Calu3 (cell line): ENCODE data around the gene TMA7B. TPM values are rescaled to one million over a fixed set of nuclear protein-coding genes. Genes with fewer than 3 reads are reported as not detected.
"Not testable (repeated sequence)": the region's sequence is repeated elsewhere in the genome, so short reads cannot be mapped to it uniquely, and the experiment has no call there.

Experiments
- BruUV-seq: library from RNA; stranded (reverse); fragments of 400-500 nt; replicated peaks from 2 replicates; lab custom pipeline; 2021; lab: Mats Ljungman, UMichigan
- CTCF ChIA-PET: fragments of 300-600 bp; sonication (Branson Sonifier 250); formaldehyde crosslinking; loops from one replicate; lab custom pipeline; 2022; ENCODE audit warnings: antibody characterized with exemption; lab: Charles Lee
- DNase-seq: peaks from one replicate; pipeline ENCODE4 v3.0.0; 2022
- H3K27ac Mint-ChIP-seq: one replicate; pipeline ENCODE4 v1.8.0; 2022; ENCODE audit warnings: mixed read lengths; ENCODE audit not compliant: unreplicated experiment
- H3K27me3 Mint-ChIP-seq: one replicate; pipeline ENCODE4 v1.8.0; 2022; ENCODE audit warnings: mixed read lengths; ENCODE audit not compliant: unreplicated experiment
- H3K36me3 Mint-ChIP-seq: one replicate; pipeline ENCODE4 v1.8.0; 2022; ENCODE audit warnings: mild to moderate bottlenecking, moderate library complexity, mixed read lengths; ENCODE audit not compliant: insufficient read depth, unreplicated experiment
- H3K4me1 Mint-ChIP-seq: one replicate; pipeline ENCODE4 v1.8.0; 2022; ENCODE audit warnings: mild to moderate bottlenecking, low read depth, mixed read lengths; ENCODE audit not compliant: unreplicated experiment
- H3K4me3 Mint-ChIP-seq: one replicate; pipeline ENCODE4 v1.8.0; 2022; ENCODE audit warnings: mild to moderate bottlenecking, low read depth, moderate library complexity, mixed read lengths; ENCODE audit not compliant: unreplicated experiment
- H3K9me3 Mint-ChIP-seq: one replicate; pipeline ENCODE4 v1.8.0; 2022; ENCODE audit warnings: low read depth, mixed read lengths; ENCODE audit not compliant: unreplicated experiment
- CTCF ChIP-seq: fragments of 200-600 bp; IDR thresholded peaks from one replicate; pipeline ENCODE4 v1.8.0; 2022; ENCODE audit warnings: antibody characterized with exemption; ENCODE audit not compliant: unreplicated experiment
- intact Hi-C: fragments of 100-400 bp; cut with micrococcal nuclease; formaldehyde crosslinking; loops from one replicate; pipeline ENCODE4 v1.10.0; 2022; ENCODE audit not compliant: unreplicated experiment
- total RNA-seq: library from RNA; stranded (reverse); gene quantifications from 2 replicates; pipeline ENCODE4 v1.2.3, GENCODE V29; 2022

TMA7B gene
- total RNA-seq, 1 experiment from 2014 or later, result not detected

- intact Hi-C loops, result no loop called here
- no peak overlapping the region for H3K4me3 Mint-ChIP-seq
- no peak overlapping the region for H3K27ac Mint-ChIP-seq
- H3K9me3 Mint-ChIP-seq, result no peaks in the 10 kb centered on the region
- CTCF ChIA-PET, result interaction anchor here (1.1 kb wide), 1 partner anchor 24 kb away, joined by 3 read pairs; no protein-coding TSS in a partner anchor
- DNase-seq, result no peak
- peaks cover 60% of the 10 kb centered on the region for H3K27me3 Mint-ChIP-seq
- TF ChIP-seq CTCF, result no peak
- BruUV-seq, result no TSS peak
- H3K4me1 Mint-ChIP-seq, result peaks cover 12% of the 10 kb centered on the region
- H3K36me3 Mint-ChIP-seq, result peaks cover 3% of the 10 kb centered on the region
Measured at GRCh38 chr22:39990686-39991085, 30.5 kb downstream of the TMA7B start.

GRCh38 chr22:39991159-39991860 lies 31.1 kb downstream of the TMA7B start:
- CTCF ChIA-PET, result interaction anchor here (1.1 kb wide), 1 partner anchor 25 kb away, joined by 3 read pairs; no protein-coding TSS in a partner anchor
- TF ChIP-seq CTCF, result no peak
- H3K36me3 Mint-ChIP-seq, result peaks cover 8% of the 10 kb centered on the region
- intact Hi-C loops, result no loop called here
- DNase-seq, result no peak
- peaks cover 54% of the 10 kb centered on the region for H3K27me3 Mint-ChIP-seq
- no peak overlapping the region for H3K27ac Mint-ChIP-seq
- no peak overlapping the region for H3K4me3 Mint-ChIP-seq
- no peaks in the 10 kb centered on the region for H3K9me3 Mint-ChIP-seq
- H3K4me1 Mint-ChIP-seq, result peaks cover 17% of the 10 kb centered on the region
- no TSS peak for BruUV-seq

GRCh38 chr22:39992088-39992826 lies 32.1 kb downstream of the TMA7B start:
- CTCF ChIA-PET, result no interaction called here
- Mint-ChIP-seq H3K27me3 (peaks cover 48% of the 10 kb centered on the region), H3K27ac (no peak overlapping the region), H3K9me3 (no peaks in the 10 kb centered on the region), H3K4me3 (no peak overlapping the region), H3K36me3 (peaks cover 14% of the 10 kb centered on the region), H3K4me1 (peaks cover 26% of the 10 kb centered on the region)
- no TSS peak for BruUV-seq
- intact Hi-C loops, result no loop called here
- DNase-seq, result no peak
- no peak for TF ChIP-seq CTCF

- H3K9me3 Mint-ChIP-seq, H3K27ac Mint-ChIP-seq, H3K4me3 Mint-ChIP-seq, CTCF ChIA-PET, BruUV-seq, intact Hi-C loops, DNase-seq: not testable (repeated sequence)
- H3K4me1 Mint-ChIP-seq, result peaks cover 33% of the 10 kb centered on the region
- peaks cover 14% of the 10 kb centered on the region for H3K36me3 Mint-ChIP-seq
- H3K27me3 Mint-ChIP-seq, result peaks cover 44% of the 10 kb centered on the region
Measured at GRCh38 chr22:39992894-39993293, 32.7 kb downstream of the TMA7B start.
